Hepatocyte (in vitro differentiated cells): ENCODE results near the gene RBM28.

Experiments
- CTCF ChIP-seq: fragments of 200-600 bp; sonication (generic); IDR thresholded peaks from 2 replicates; pipeline ENCODE4 v1.5.1; 2016; ENCODE audit warnings: antibody characterized with exemption, mild to moderate bottlenecking; ENCODE audit not compliant: poor library complexity
- EZH2 ChIP-seq: fragments of 200-600 bp; sonication (generic); IDR thresholded peaks from 2 replicates; pipeline ENCODE4 v1.6.1; 2016; ENCODE audit warnings: antibody characterized with exemption, mild to moderate bottlenecking, borderline replicate concordance
- EZH2phosphoT487 ChIP-seq: fragments of 200-600 bp; sonication (generic); IDR thresholded peaks from one replicate; pipeline ENCODE4 v1.6.1; 2018; ENCODE audit warnings: antibody characterized with exemption, mild to moderate bottlenecking, low read depth, moderate library complexity; ENCODE audit not compliant: unreplicated experiment, severe bottlenecking

- TF ChIP-seq CTCF (no peak), EZH2 (no peak), EZH2phosphoT487 (no peak)
These were observed 32.7 kb downstream of the RBM28 start for GRCh38 chr7:128311013-128311412.
